SIG-M5 treated with dmso at 0.1 percent for 504 hours (cell line): ENCODE measurements around the gene PRKG1.

Source experiments
- DNase-seq: peaks from one replicate; lab custom pipeline; 2025; ENCODE audit not compliant: unreplicated experiment; lab: John Stamatoyannopoulos, UW

Gene PRKG1

DNA sequence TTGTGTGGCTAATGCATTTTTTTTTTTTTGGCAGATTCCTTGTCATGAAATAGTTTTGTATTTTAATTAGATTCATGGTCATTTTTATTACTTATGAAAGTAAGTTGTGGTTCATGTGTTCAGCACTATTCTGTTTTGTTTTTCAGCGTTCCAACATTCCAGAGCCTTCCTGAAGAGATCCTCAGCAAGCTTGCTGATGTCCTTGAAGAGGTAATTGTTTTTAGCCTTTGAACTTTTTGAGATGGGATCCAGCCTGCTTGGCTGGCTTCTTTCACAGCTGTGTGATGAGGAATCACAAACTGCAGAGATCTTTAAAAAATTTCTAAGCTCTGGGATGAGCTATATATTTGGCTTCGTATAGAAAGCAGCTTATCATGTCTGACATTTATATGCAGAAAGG lies 833.1 kb downstream of the PRKG1 start:
- no peak for DNase-seq

GRCh38 chr10:51910189-51910588 lies 835.9 kb downstream of the PRKG1 start:
- DNase-seq = no peak

GRCh38 chr10:51910596-51910995 lies 836.3 kb downstream of the PRKG1 start:
- no peak for DNase-seq

DNA sequence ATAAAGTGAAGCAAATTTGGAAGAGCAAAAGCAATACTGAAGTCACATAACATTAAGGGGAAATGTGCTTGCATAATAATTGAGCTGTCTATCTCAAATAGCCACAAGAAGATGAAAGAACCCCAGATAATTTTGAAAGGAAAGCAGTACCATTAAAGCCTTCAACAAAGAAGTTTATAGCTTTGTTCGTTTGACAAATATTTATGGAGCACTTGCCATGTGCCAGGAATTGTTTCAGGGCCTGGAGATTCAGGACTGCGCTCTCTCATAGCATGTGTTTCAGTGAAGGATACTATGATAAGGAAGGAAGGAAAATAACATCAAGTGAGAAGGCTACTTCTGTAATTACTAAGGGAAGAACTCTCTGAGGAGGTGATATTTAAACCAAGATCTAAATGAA lies 837.4 kb downstream of the PRKG1 start:
- DNase-seq = no peak

GRCh38 chr10:51915031-51915542 lies 840.8 kb downstream of the PRKG1 start:
- DNase-seq = no peak

DNA sequence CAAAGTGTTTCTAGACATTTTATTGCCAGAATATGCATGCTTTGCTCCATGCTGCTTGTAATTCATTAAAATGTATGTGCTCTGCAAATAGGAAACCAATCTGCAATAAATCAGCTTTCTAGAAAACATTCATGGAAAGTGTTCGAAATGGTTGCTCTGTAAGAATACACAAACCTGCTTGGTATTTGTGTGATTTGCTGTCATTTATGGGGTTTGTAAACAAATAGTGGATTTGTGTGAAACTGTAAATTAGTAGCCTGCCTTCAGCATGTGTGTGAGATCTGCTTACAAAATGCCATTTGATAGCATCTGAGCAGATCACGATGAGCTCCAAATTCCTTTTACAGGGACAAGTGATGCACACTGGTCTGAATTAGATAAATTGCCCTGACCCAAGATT lies 844.2 kb downstream of the PRKG1 start:
- no peak for DNase-seq

DNA sequence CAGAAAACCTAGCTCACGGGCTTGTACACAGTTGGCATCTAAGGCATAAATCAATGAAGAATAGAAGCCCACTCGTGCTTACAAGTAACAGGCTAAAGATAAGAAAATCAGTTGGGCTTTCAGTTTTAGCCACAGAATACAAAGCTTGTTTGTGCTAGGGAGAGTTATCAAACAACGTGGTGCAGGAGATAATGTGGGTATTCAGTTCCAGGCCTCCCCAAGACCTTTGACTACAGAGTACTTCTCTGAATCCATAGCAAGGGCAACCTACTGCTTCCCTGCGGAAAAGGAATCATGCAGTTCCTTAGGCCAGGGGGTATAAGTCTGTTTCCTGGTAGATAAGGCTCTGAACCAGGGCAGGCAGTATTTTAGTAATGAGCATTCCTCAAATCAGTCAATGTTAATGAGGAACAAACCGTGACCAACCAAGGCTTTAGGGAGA lies 844.6 kb downstream of the PRKG1 start:
- no peak for DNase-seq

DNA sequence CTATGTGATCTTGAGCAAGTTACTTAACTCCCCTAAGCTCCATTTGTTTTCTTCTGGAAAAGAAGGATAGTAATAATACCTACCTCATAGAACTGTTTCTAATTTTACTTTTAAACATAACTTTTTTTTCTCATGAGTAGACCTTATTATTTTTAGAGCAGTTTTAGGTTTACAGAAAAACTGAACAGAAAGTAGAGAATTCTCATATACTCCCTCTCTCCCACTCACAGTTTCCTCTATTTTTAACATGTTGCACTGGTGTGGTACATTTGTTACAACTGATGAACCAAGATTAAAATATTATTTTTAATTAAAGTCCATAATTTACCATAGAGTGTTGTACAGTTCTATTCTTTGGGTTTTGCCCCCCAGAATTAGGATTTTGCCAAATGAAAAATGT lies 846.4 kb downstream of the PRKG1 start:
- DNase-seq = no peak

GRCh38 chr10:51924359-51924758 lies 850.1 kb downstream of the PRKG1 start:
- DNase-seq = no peak

GRCh38 chr10:51926337-51926736 lies 852.0 kb downstream of the PRKG1 start:
- no peak for DNase-seq

- DNase-seq = no peak
Observed at GRCh38 chr10:51928162-51928561, 853.9 kb downstream of the PRKG1 start.

GRCh38 chr10:51932530-51932929 lies 858.2 kb downstream of the PRKG1 start:
- DNase-seq = no peak

GRCh38 chr10:51934373-51934772 lies 860.1 kb downstream of the PRKG1 start:
- DNase-seq = no peak

- DNase-seq = peak; percentile 0
Observed at GRCh38 chr10:51935341-51935740, 861.1 kb downstream of the PRKG1 start.

DNA sequence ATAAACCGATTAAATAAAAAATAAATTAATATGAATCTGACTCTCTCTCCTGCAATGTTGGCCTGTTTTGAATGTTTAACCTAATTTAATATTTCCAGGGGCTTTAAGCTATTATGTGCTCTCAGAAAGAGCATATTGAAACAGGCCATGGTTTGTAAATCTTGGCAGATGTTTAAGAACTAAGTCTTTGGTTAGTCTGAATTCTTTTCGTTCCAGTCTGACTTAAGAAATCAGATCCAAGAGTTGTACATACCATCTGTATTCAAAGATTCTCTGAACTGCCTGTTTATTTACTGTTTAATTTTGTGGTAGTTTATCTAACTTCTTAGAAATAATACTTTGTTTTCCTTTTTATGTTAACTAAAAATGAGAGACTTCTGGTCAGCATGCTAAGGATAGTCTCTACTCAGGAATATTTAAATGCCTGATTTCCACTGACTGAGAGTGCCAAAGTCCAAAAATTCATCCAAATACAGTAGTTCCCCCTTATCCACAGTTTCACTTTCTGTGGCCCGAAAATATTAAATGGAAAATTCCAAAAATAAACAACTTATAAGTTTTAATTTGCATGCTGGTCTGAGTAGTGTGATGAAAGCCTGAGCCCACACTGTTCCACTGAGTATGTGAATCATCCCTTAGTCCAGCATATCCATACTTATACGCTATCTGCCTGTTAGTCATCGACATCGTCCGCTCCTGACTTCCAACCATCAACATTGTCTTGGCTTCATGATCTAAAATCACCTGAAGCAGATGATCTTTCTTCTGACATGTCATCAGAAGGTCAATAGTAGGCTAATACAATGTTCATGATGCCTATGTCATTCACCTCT lies 863.2 kb downstream of the PRKG1 start:
- DNase-seq = no peak

GRCh38 chr10:51950371-51950995 lies 876.2 kb downstream of the PRKG1 start:
- no peak for DNase-seq

DNA sequence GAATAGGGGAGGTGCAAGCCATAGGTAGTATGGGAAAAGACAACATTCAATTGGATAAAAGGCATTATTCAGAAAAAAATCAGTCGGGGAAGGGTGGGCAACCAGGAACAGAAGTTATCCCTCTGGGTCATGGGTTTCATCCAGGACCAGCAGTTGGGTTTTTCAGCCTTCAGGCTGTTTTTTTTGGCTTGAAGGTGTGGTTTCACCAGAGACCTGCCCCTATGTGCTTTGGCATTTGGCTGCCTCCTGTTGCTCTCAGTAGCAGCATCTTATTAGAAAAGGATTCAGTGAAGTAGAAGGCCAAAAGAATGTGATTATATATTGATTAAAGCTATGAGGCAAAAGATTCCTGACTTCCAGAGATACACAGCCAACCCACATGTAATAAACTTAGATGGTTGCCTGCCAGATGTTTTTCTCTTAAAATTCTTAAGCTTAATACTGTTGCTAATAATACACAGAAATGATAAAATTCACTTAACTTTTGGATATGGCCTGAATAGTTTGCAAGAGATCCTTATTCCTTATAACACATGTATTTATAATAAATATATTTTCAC lies 876.8 kb downstream of the PRKG1 start:
- no peak for DNase-seq

GRCh38 chr10:51951601-51952000 lies 877.3 kb downstream of the PRKG1 start:
- DNase-seq = no peak

DNA sequence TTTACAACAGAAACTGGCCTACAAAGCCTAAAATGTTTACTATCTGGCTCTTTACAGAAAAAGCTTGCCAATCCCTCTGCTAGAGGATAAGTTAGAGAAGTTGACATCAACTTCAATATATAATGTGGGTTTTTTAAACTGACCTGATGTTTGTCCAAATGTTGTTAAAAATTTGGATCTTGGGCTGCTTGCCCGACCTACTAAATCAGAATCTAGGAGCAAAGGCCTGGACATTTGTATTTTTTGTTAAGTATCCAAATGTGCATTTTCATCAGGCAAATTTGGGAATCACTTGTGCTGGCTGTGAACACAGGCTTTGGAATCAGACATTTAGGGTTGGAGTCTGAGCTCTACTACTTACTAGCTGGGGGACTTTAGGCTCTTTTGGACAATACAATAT lies 877.8 kb downstream of the PRKG1 start:
- no peak for DNase-seq

DNA sequence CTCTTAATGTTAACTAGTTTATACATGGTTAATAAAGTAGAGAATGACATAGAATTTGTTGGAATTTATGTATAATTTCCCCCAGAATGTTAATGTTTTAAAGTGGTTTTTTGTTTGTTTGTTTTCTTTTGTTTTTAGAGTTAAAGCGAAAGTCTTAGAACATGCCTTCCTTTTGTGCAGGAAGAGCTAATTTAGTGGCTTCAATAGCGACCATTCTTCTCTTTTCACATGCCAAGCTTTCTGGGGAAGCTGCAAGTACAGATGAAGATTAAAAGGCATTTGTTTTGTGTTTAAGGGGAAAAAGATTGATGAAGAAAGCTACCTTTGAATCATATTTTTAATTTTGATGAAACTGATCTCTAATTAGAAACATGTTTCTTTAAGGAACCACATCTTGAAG lies 881.4 kb downstream of the PRKG1 start:
- no peak for DNase-seq

- no peak for DNase-seq
Observed at GRCh38 chr10:51956822-51957221, 882.5 kb downstream of the PRKG1 start.

DNA sequence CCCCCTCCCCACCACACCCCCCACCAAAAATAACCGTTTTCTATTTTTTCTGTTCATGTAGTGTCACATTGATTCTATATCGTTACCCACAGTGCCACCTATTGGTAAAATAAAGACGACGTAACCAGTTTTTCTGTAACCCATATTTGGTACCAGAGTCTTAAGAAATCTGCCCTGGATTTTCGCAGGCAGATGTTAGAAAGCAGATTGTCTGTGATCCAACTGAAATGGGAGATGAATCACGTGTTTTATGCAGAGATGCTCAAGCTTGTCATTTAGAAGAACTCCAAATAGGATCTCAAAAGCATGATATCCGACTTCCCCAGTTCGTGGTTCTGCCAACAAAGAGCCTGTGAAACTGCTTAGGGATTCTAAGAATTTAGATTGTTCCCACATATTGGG lies 886.2 kb downstream of the PRKG1 start:
- DNase-seq = peak; percentile 27
